GM12878 (cell line): Measurements from ENCODE around the gene DDX19B. TPM values are rescaled to one million over a fixed set of nuclear protein-coding genes. Genes with fewer than 3 reads are reported as not detected.

Source experiments
- CREB1 ChIP-seq: IDR thresholded peaks from 2 replicates; pipeline ENCODE4 v1.6.1; 2012; ENCODE audit warnings: low read depth, mild to moderate bottlenecking, inconsistent platforms
- CUX1 ChIP-seq: IDR thresholded peaks from 2 replicates; pipeline ENCODE4 v1.6.1; 2012; ENCODE audit warnings: improper control_type of control experiment, low read depth, low read length; ENCODE audit not compliant: insufficient replicate concordance
- E2F8 ChIP-seq: fragments of 450-650 bp; IDR thresholded peaks from 2 replicates; pipeline ENCODE4 v1.6.1; 2018; ENCODE audit warnings: mild to moderate bottlenecking, low read depth, moderate library complexity; ENCODE audit not compliant: partially characterized antibody
- IKZF1 ChIP-seq: fragments of 450-650 bp; conservative IDR thresholded peaks from 2 replicates; pipeline ENCODE4 v1.6.1; 2017; ENCODE audit warnings: antibody characterized with exemption, mild to moderate bottlenecking
- KAT2A ChIP-seq: conservative IDR thresholded peaks from 2 replicates; pipeline ENCODE4 v1.6.1; 2011; ENCODE audit warnings: low read depth, low read length; ENCODE audit not compliant: control insufficient read depth
- MLLT1 ChIP-seq: fragments of 450-650 bp; IDR thresholded peaks from 2 replicates; pipeline ENCODE4 v1.6.1; 2016; ENCODE audit warnings: mild to moderate bottlenecking
- MXI1 ChIP-seq: fragments of 150-350 bp; IDR thresholded peaks from 2 replicates; pipeline ENCODE4 v1.6.1; 2011; ENCODE audit warnings: low read depth, mild to moderate bottlenecking, inconsistent platforms, low read length, improper control_type of control experiment
- PAX8 ChIP-seq: fragments of 450-650 bp; IDR thresholded peaks from 2 replicates; pipeline ENCODE4 v1.6.1; 2017; ENCODE audit warnings: mild to moderate bottlenecking, moderate library complexity
- POU2F2 ChIP-seq: IDR thresholded peaks from 3 replicates; pipeline ENCODE4 v1.6.1; 2011; ENCODE audit warnings: low read depth, mild to moderate bottlenecking, low read length, borderline replicate concordance
- RAD51 ChIP-seq: fragments of 450-650 bp; IDR thresholded peaks from 2 replicates; pipeline ENCODE4 v1.6.1; 2016; ENCODE audit warnings: moderate library complexity, mild to moderate bottlenecking, inconsistent platforms
- RELB ChIP-seq: fragments of 450-650 bp; IDR thresholded peaks from 2 replicates; pipeline ENCODE4 v1.6.1; 2017; ENCODE audit warnings: low read depth, mild to moderate bottlenecking, moderate library complexity
- TAF1 ChIP-seq: IDR thresholded peaks from 2 replicates; pipeline ENCODE4 v1.6.1; 2011; ENCODE audit warnings: mild to moderate bottlenecking, low read depth, low read length, borderline replicate concordance
- ZBTB11 ChIP-seq: fragments of 450-650 bp; formaldehyde crosslinking; IDR thresholded peaks from 2 replicates; pipeline ENCODE4 v1.5.0; 2022; ENCODE audit warnings: mild to moderate bottlenecking, missing genetic modification characterization
- ZNF622 ChIP-seq: fragments of 450-650 bp; IDR thresholded peaks from 2 replicates; pipeline ENCODE4 v1.6.1; 2017; ENCODE audit warnings: mild to moderate bottlenecking, inconsistent platforms
- polyA plus RNA-seq, 11 experiments: library from polyadenylated mRNA; depleted of rRNA in 4 of 11; unstranded in 6 of 11; stranded (reverse) in 5 of 11; fragments of >200 nt; fragmentation: Nextera tagmentation in 4 of 11; fragmentation: Illumina TruSeq in 1 of 11; extraction: Ambion mirVana in 4 of 11; extraction: Trizol in 1 of 11; gene quantifications; 1 replicate in 1 of 11; 2 replicates in 10 of 11; pipeline versions ENCODE4 v1.2.1 to v1.2.3, GENCODE V29; 2011 to 2016; ENCODE audit warnings: inconsistent platforms in 2 of 11, missing spikeins in 2 of 11, low read depth in 1 of 11
- total RNA-seq, 4 experiments: library from RNA; depleted of rRNA in 3 of 4; stranded (reverse); fragments of >200 nt in 3 of 4; fragmentation: Illumina TruSeq in 1 of 4; extraction: Trizol in 1 of 4; gene quantifications; 2 replicates each; pipeline versions ENCODE4 v1.2.1 to v1.2.3, GENCODE V29; 2013 to 2021

Gene DDX19B
- total and polyA plus RNA-seq, 10 of the 15 experiments (the other 5 are each of a cell fraction or from before 2014, with no cell fraction given), result 14.1 to 69.1 (median 42.5) TPM

GRCh38 chr16:70251629-70252354 lies 47.2 kb upstream of the DDX19B start, which contains the start of gene EXOSC6 (continued):
- peak; percentile 37; the same call in 1 of the 2 replicates for TF ChIP-seq RELB
- no peak for TF ChIP-seq MLLT1
- no peak for TF ChIP-seq KAT2A
- peak; percentile 74 for TF ChIP-seq CREB1
- peak; percentile 75; the same call in 1 of the 3 replicates for TF ChIP-seq POU2F2
- no peak for TF ChIP-seq PAX8
- TF ChIP-seq IKZF1, result peak; percentile 86
- TF ChIP-seq E2F8, result no peak
- TF ChIP-seq TAF1, result peak; percentile 65
- no peak for TF ChIP-seq ZNF622
- TF ChIP-seq ZBTB11 (CRISPR knock-in tag), result no peak
- peak; percentile 96 for TF ChIP-seq MXI1
- TF ChIP-seq RAD51, result no peak
- TF ChIP-seq CUX1, result no peak
